Lower leg skin (tissue), 3 donors: ENCODE results near the gene ACADVL.

ENCODE experiments used
- POLR2A ChIP-seq, 2 donors: fragments of 450-650 bp; IDR thresholded peaks; one replicate each; pipeline ENCODE4 v1.6.1; 2016 to 2017; ENCODE audit warnings: antibody characterized with exemption in 2 of 2, mild to moderate bottlenecking in 1 of 2, moderate library complexity in 1 of 2
- TF ChIP-seq, protein P1 (sequence below), 3 donors: fragments of 450-650 bp; IDR thresholded peaks; one replicate each; pipeline ENCODE4 v1.5.1; 2016; ENCODE audit warnings: antibody characterized with exemption in 3 of 3, mild to moderate bottlenecking in 3 of 3, moderate library complexity in 2 of 3

DNA sequence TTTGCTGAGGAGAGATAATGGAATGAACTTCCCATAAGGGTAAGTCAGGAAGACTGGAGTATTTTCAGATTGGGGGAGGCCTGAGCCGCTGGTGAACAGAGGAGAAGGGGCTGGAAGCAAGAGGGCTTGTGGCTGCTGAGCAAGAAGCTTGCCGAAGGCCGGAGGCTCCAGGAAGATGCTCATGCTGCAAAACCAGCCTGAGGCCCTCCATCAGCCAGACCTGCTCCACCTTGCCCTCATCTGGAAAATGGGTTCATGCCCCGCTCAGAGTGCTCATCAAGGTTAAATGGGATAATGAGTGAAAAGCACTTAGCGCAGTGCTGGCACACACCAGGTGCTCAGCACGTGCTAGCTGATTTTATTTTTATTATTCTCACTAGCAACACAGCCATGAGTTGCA is 35.1 kb upstream of the ACADVL start:
- TF ChIP-seq, protein P1, sequence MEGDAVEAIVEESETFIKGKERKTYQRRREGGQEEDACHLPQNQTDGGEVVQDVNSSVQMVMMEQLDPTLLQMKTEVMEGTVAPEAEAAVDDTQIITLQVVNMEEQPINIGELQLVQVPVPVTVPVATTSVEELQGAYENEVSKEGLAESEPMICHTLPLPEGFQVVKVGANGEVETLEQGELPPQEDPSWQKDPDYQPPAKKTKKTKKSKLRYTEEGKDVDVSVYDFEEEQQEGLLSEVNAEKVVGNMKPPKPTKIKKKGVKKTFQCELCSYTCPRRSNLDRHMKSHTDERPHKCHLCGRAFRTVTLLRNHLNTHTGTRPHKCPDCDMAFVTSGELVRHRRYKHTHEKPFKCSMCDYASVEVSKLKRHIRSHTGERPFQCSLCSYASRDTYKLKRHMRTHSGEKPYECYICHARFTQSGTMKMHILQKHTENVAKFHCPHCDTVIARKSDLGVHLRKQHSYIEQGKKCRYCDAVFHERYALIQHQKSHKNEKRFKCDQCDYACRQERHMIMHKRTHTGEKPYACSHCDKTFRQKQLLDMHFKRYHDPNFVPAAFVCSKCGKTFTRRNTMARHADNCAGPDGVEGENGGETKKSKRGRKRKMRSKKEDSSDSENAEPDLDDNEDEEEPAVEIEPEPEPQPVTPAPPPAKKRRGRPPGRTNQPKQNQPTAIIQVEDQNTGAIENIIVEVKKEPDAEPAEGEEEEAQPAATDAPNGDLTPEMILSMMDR (IDR thresholded peaks at IDR 0.05) = no peak
- TF ChIP-seq POLR2A (IDR thresholded peaks at IDR 0.05) = no peak
